HEK293 (cell line): Measurements from ENCODE around the gene MALT1.
A peak's percentile ranks its signal among the peaks of the same experiment; 100 is the strongest.

Experiments used
- CTCF ChIA-PET: fragments of 350-600 bp; formaldehyde crosslinking; extraction: SDS; loops from one replicate; lab custom pipeline; 2021; ENCODE audit warnings: antibody characterized with exemption; lab: Yijun Ruan, JAX
- POLR2A ChIA-PET: fragments of 300-600 bp; formaldehyde crosslinking; extraction: SDS; loops from one replicate; lab custom pipeline; 2020; ENCODE audit warnings: antibody characterized with exemption, inconsistent platforms; lab: Yijun Ruan, JAX
- H3K27ac ChIP-seq: fragments of 200-500 bp; sonication (Bioruptor generic); 2 replicates; pipeline ENCODE4 v1.5.1; 2014; ENCODE audit warnings: low read depth, low read length, control low read depth, inconsistent platforms; ENCODE audit errors: extremely low read depth
- H3K36me3 ChIP-seq, 2 experiments: fragments of 200-500 bp in 1 of 2; sonication (Bioruptor generic) in 1 of 2; 1 replicate in 1 of 2; 2 replicates in 1 of 2; pipeline ENCODE4 v1.5.1; 2014 to 2017; ENCODE audit warnings: inconsistent platforms in 2 of 2, low read length in 2 of 2; ENCODE audit not compliant: control insufficient read depth in 2 of 2, insufficient read depth in 1 of 2
- H3K4me1 ChIP-seq: fragments of 200-500 bp; sonication (Bioruptor generic); 2 replicates; pipeline ENCODE4 v1.5.1; 2014; ENCODE audit warnings: mild to moderate bottlenecking, low read length, inconsistent platforms; ENCODE audit not compliant: control insufficient read depth, insufficient read depth
- H3K4me3 ChIP-seq: 2 replicates; pipeline ENCODE4 v1.5.1; 2011; ENCODE audit warnings: low read depth, mild to moderate bottlenecking, control low read depth, low read length, moderate library complexity
- H3K9me3 ChIP-seq: fragments of 200-500 bp; sonication (Bioruptor generic); 2 replicates; pipeline ENCODE4 v1.5.1; 2014; ENCODE audit warnings: low read depth, low read length, inconsistent platforms; ENCODE audit not compliant: control insufficient read depth, insufficient read depth
- GFI1B ChIP-seq: fragments of 450-650 bp; formaldehyde crosslinking; IDR thresholded peaks from 2 replicates; pipeline ENCODE4 v1.5.1; 2016; ENCODE audit warnings: missing biosample characterization, missing genetic modification characterization
- KLF16 ChIP-seq: fragments of 450-650 bp; formaldehyde crosslinking; IDR thresholded peaks from 2 replicates; pipeline ENCODE4 v1.5.1; 2017; ENCODE audit warnings: missing biosample characterization, missing genetic modification characterization
- KLF17 ChIP-seq: fragments of 450-650 bp; formaldehyde crosslinking; IDR thresholded peaks from 2 replicates; pipeline ENCODE4 v1.5.1; 2016; ENCODE audit warnings: missing biosample characterization, missing genetic modification characterization
- KLF8 ChIP-seq: fragments of 450-650 bp; formaldehyde crosslinking; IDR thresholded peaks from 2 replicates; pipeline ENCODE4 v1.5.1; 2016; ENCODE audit warnings: missing biosample characterization, missing genetic modification characterization
- SCRT2 ChIP-seq: fragments of 450-650 bp; formaldehyde crosslinking; IDR thresholded peaks from 2 replicates; pipeline ENCODE4 v1.5.1; 2016; ENCODE audit warnings: missing biosample characterization, missing genetic modification characterization
- ZBTB26 ChIP-seq: fragments of 450-650 bp; formaldehyde crosslinking; optimal IDR thresholded peaks from 2 replicates; pipeline ENCODE3; 2016; ENCODE audit warnings: missing biosample characterization, mild to moderate bottlenecking, missing genetic modification characterization
- ZFHX2 ChIP-seq: fragments of 450-650 bp; formaldehyde crosslinking; conservative IDR thresholded peaks from 2 replicates; pipeline ENCODE4 v1.5.1; 2016; ENCODE audit warnings: missing biosample characterization, missing genetic modification characterization
- ZNF114 ChIP-seq: fragments of 450-650 bp; formaldehyde crosslinking; IDR thresholded peaks from 2 replicates; pipeline ENCODE4 v1.5.0; 2017; ENCODE audit warnings: missing biosample characterization, missing genetic modification characterization
- ZNF585B ChIP-seq: fragments of 450-650 bp; formaldehyde crosslinking; IDR thresholded peaks from 2 replicates; pipeline ENCODE4 v1.5.1; 2016; ENCODE audit warnings: missing biosample characterization, missing genetic modification characterization
- ZNF76 ChIP-seq: fragments of 450-650 bp; formaldehyde crosslinking; IDR thresholded peaks from 2 replicates; pipeline ENCODE4; 2016; ENCODE audit warnings: low read depth, missing biosample characterization, missing genetic modification characterization, borderline replicate concordance
- ZNF791 ChIP-seq: fragments of 450-650 bp; formaldehyde crosslinking; IDR thresholded peaks from 2 replicates; pipeline ENCODE4 v1.5.1; 2016; ENCODE audit warnings: missing biosample characterization, missing genetic modification characterization
- ZNF830 ChIP-seq: fragments of 450-650 bp; IDR thresholded peaks from 2 replicates; pipeline ENCODE4 v1.5.0; 2018; ENCODE audit warnings: missing biosample characterization, missing genetic modification characterization, low read depth, mild to moderate bottlenecking, moderate library complexity
- ZNF837 ChIP-seq: fragments of 450-650 bp; formaldehyde crosslinking; IDR thresholded peaks from 2 replicates; pipeline ENCODE4 v1.5.1; 2016; ENCODE audit warnings: missing biosample characterization, missing genetic modification characterization
- TF ChIP-seq, protein P1 (sequence below): fragments of 450-650 bp; formaldehyde crosslinking; IDR thresholded peaks from 2 replicates; pipeline ENCODE4 v1.5.1; 2016; ENCODE audit warnings: missing biosample characterization, missing genetic modification characterization, borderline replicate concordance
- TF ChIP-seq, protein P2 (sequence below): fragments of 450-650 bp; formaldehyde crosslinking; IDR thresholded peaks from 2 replicates; pipeline ENCODE4 v1.5.1; 2016; ENCODE audit warnings: missing biosample characterization, missing genetic modification characterization

MALT1 gene

GRCh38 chr18:58768293-58768974 lies 97.2 kb downstream of the MALT1 start (continued):
- TF ChIP-seq ZNF114 (tag by site-specific recombination) (no peak), ZNF791 (tag by site-specific recombination) (no peak), SCRT2 (tag by site-specific recombination) (peak; percentile 76), ZNF76 (tag by site-specific recombination) (no peak), ZFHX2 (tag by site-specific recombination) (peak; percentile 81), ZNF830 (tag by site-specific recombination) (no peak), GFI1B (tag by site-specific recombination) (no peak)
- TF ChIP-seq, protein P1, sequence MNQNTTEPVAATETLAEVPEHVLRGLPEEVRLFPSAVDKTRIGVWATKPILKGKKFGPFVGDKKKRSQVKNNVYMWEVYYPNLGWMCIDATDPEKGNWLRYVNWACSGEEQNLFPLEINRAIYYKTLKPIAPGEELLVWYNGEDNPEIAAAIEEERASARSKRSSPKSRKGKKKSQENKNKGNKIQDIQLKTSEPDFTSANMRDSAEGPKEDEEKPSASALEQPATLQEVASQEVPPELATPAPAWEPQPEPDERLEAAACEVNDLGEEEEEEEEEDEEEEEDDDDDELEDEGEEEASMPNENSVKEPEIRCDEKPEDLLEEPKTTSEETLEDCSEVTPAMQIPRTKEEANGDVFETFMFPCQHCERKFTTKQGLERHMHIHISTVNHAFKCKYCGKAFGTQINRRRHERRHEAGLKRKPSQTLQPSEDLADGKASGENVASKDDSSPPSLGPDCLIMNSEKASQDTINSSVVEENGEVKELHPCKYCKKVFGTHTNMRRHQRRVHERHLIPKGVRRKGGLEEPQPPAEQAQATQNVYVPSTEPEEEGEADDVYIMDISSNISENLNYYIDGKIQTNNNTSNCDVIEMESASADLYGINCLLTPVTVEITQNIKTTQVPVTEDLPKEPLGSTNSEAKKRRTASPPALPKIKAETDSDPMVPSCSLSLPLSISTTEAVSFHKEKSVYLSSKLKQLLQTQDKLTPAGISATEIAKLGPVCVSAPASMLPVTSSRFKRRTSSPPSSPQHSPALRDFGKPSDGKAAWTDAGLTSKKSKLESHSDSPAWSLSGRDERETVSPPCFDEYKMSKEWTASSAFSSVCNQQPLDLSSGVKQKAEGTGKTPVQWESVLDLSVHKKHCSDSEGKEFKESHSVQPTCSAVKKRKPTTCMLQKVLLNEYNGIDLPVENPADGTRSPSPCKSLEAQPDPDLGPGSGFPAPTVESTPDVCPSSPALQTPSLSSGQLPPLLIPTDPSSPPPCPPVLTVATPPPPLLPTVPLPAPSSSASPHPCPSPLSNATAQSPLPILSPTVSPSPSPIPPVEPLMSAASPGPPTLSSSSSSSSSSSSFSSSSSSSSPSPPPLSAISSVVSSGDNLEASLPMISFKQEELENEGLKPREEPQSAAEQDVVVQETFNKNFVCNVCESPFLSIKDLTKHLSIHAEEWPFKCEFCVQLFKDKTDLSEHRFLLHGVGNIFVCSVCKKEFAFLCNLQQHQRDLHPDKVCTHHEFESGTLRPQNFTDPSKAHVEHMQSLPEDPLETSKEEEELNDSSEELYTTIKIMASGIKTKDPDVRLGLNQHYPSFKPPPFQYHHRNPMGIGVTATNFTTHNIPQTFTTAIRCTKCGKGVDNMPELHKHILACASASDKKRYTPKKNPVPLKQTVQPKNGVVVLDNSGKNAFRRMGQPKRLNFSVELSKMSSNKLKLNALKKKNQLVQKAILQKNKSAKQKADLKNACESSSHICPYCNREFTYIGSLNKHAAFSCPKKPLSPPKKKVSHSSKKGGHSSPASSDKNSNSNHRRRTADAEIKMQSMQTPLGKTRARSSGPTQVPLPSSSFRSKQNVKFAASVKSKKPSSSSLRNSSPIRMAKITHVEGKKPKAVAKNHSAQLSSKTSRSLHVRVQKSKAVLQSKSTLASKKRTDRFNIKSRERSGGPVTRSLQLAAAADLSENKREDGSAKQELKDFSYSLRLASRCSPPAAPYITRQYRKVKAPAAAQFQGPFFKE: no peak

GRCh38 chr18:58769321-58769720 lies 98.1 kb downstream of the MALT1 start:
- TF ChIP-seq ZBTB26 (tag by site-specific recombination): no peak
- no peak for TF ChIP-seq KLF17 (tag by site-specific recombination)
- TF ChIP-seq KLF16 (tag by site-specific recombination): no peak
- TF ChIP-seq ZNF837 (tag by site-specific recombination): no peak
- TF ChIP-seq ZNF585B: no peak
- TF ChIP-seq, protein P1: no peak
- TF ChIP-seq, protein P2, sequence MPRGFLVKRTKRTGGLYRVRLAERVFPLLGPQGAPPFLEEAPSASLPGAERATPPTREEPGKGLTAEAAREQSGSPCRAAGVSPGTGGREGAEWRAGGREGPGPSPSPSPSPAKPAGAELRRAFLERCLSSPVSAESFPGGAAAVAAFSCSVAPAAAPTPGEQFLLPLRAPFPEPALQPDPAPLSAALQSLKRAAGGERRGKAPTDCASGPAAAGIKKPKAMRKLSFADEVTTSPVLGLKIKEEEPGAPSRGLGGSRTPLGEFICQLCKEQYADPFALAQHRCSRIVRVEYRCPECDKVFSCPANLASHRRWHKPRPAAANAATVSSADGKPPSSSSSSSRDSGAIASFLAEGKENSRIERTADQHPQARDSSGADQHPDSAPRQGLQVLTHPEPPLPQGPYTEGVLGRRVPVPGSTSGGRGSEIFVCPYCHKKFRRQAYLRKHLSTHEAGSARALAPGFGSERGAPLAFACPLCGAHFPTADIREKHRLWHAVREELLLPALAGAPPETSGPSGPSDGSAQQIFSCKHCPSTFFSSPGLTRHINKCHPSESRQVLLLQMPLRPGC: no peak
- TF ChIP-seq KLF8: no peak
- TF ChIP-seq, all 188 proteins: peak for 0
- Histone ChIP-seq H3K36me3 (no peaks in the 10 kb centered on the region), H3K27ac (no peak overlapping the region), H3K4me1 (peaks cover 2% of the 10 kb centered on the region; the same call in 1 of the 2 replicates), H3K4me3 (no peak overlapping the region), H3K9me3 (no peaks in the 10 kb centered on the region)
- CTCF ChIA-PET: interaction anchor here (0.5 to 12.6 kb wide), 36 partner anchors 11 to 633 kb away, joined by 3 to 363 read pairs (median 5); no protein-coding TSS in a partner anchor
- POLR2A ChIA-PET: no interaction called here
